Measurements from ENCODE around the gene RHOD.

RHOD gene

GRCh38 chr11:67120456-67120855 is 63.8 kb downstream of the RHOD start:
- no peaks in the 10 kb centered on the region for H3K27me3 Mint-ChIP-seq

GRCh38 chr11:67120881-67121710 is 64.4 kb downstream of the RHOD start:
- Mint-ChIP-seq H3K27ac (peak overlapping the region; percentile 96), H3K27me3 (no peaks in the 10 kb centered on the region)

More at GRCh38 chr11:67120456-67120855, 63.8 kb downstream of the RHOD start:
- H3K9me3 Mint-ChIP-seq, result no peaks in the 10 kb centered on the region
- peaks cover 52% of the 10 kb centered on the region for H3K36me3 Mint-ChIP-seq (ENCODE audit: low read depth)
- peak overlapping the region; percentile 99 for H3K4me3 Mint-ChIP-seq
- intact Hi-C loops (cut with micrococcal nuclease), result loop anchor here (5.0 kb wide), 1 partner anchor 38 kb away; no protein-coding TSS in a partner anchor
- peaks cover 33% of the 10 kb centered on the region for H3K4me1 Mint-ChIP-seq (ENCODE audit: low read depth)
- peak overlapping the region; percentile 96 for H3K27ac Mint-ChIP-seq

More at GRCh38 chr11:67120881-67121710, 64.4 kb downstream of the RHOD start:
- H3K9me3 Mint-ChIP-seq, result no peaks in the 10 kb centered on the region
- H3K36me3 Mint-ChIP-seq (ENCODE audit: low read depth), result peaks cover 59% of the 10 kb centered on the region
- peaks cover 26% of the 10 kb centered on the region for H3K4me1 Mint-ChIP-seq (ENCODE audit: low read depth)
- intact Hi-C loops (cut with micrococcal nuclease), result loop anchor here (5.0 kb wide), 1 partner anchor 39 kb away; no protein-coding TSS in a partner anchor
- H3K4me3 Mint-ChIP-seq, result peak overlapping the region; percentile 99
